Breast epithelium (tissue), 4 donors: ENCODE results near the gene GLIPR1L1. TPM values are rescaled to one million over a fixed set of nuclear protein-coding genes. Genes with fewer than 3 reads are reported as not detected.

Source experiments
- DNase-seq, 2 donors: peaks; one replicate each; pipeline ENCODE4 v3.0.0-alpha.2; 2019; ENCODE audit warnings: low spot score in 2 of 2
- H3K27ac ChIP-seq, 2 donors: fragments of 200-600 bp; sonication (generic) in 1 of 2; one replicate each; pipeline ENCODE4 v1.5.1; 2016 to 2019; ENCODE audit warnings: mild to moderate bottlenecking in 1 of 2
- H3K27me3 ChIP-seq, 2 donors: fragments of 200-600 bp; sonication (generic) in 1 of 2; one replicate each; pipeline versions ENCODE4 v1.5.1 to v1.6.0; 2017 to 2019; ENCODE audit warnings: control low read depth in 1 of 2, mild to moderate bottlenecking in 1 of 2
- H3K36me3 ChIP-seq: fragments of 200-600 bp; one replicate; pipeline ENCODE4 v1.5.1; 2019
- H3K4me1 ChIP-seq, 2 donors: fragments of 200-600 bp; sonication (generic); one replicate each; pipeline ENCODE4 v1.5.1; 2016 to 2019; ENCODE audit warnings: control low read depth in 1 of 2
- H3K4me3 ChIP-seq, 3 donors: fragments of 200-600 bp; sonication (generic); 1 replicate in 2 of 3; 2 replicates in 1 of 3; pipeline ENCODE4 v1.5.1; 2016 to 2019; ENCODE audit warnings: mild to moderate bottlenecking in 3 of 3, moderate library complexity in 2 of 3
- H3K9me3 ChIP-seq, 2 donors: fragments of 200-600 bp; sonication (generic) in 1 of 2; one replicate each; pipeline ENCODE4 v1.5.1; 2016 to 2019; ENCODE audit warnings: control low read depth in 1 of 2
- POLR2A ChIP-seq: fragments of 450-650 bp; IDR thresholded peaks from one replicate; pipeline ENCODE4 v1.6.1; 2016; ENCODE audit warnings: antibody characterized with exemption, mild to moderate bottlenecking, moderate library complexity
- POLR2AphosphoS5 ChIP-seq, 3 donors: sonication (generic); formaldehyde crosslinking; IDR thresholded peaks; one replicate each; pipeline ENCODE4 v1.6.1; 2017; ENCODE audit warnings: antibody characterized with exemption in 3 of 3
- intact Hi-C: fragments of 100-400 bp; cut with DNase I; formaldehyde crosslinking; loops from one replicate; pipeline ENCODE4 v1.15.1; 2023; ENCODE audit warnings: low total_unique reads
- total RNA-seq, 3 donors: library from RNA; depleted of rRNA; stranded (reverse); fragments of >200 nt; gene quantifications; one replicate each; pipeline ENCODE4 v1.1.0, GENCODE V29; 2016
- TF ChIP-seq, protein P1 (sequence below), 3 donors: fragments of 450-650 bp; IDR thresholded peaks; one replicate each; pipeline ENCODE4 v1.5.1; 2016 to 2017; ENCODE audit warnings: antibody characterized with exemption in 3 of 3, mild to moderate bottlenecking in 3 of 3, moderate library complexity in 3 of 3

Gene GLIPR1L1
- total RNA-seq, 3 donors from 2014 or later = not detected

DNA sequence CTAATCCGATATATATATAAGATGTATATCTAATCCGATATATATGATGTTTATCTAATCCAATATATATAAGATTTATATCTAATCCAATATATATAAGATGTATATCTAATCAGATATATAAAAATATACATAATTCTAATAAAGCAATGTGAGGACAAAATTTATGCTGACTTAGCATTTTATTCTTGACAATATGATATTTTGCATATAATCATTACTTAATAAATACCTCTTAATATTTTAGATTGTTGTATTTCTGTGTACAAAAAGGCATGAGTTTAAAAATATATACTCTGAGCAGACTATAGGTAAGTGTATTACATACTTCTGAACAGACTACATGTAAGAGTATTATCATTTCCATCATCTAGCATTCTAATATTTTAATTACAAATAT, 75.4 kb downstream of the GLIPR1L1 start:
- no peaks in the 10 kb centered on the region for H3K27me3 ChIP-seq
- H3K9me3 ChIP-seq = no peaks in the 10 kb centered on the region
- H3K36me3 ChIP-seq = no peaks in the 10 kb centered on the region
- no peak for TF ChIP-seq POLR2A
- TF ChIP-seq POLR2AphosphoS5 (IDR thresholded peaks at IDR 0.05) = no peak
- TF ChIP-seq, protein P1, sequence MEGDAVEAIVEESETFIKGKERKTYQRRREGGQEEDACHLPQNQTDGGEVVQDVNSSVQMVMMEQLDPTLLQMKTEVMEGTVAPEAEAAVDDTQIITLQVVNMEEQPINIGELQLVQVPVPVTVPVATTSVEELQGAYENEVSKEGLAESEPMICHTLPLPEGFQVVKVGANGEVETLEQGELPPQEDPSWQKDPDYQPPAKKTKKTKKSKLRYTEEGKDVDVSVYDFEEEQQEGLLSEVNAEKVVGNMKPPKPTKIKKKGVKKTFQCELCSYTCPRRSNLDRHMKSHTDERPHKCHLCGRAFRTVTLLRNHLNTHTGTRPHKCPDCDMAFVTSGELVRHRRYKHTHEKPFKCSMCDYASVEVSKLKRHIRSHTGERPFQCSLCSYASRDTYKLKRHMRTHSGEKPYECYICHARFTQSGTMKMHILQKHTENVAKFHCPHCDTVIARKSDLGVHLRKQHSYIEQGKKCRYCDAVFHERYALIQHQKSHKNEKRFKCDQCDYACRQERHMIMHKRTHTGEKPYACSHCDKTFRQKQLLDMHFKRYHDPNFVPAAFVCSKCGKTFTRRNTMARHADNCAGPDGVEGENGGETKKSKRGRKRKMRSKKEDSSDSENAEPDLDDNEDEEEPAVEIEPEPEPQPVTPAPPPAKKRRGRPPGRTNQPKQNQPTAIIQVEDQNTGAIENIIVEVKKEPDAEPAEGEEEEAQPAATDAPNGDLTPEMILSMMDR (IDR thresholded peaks at IDR 0.05) = no peak
- intact Hi-C loops = loop anchor here (10.0 kb wide), 1 partner anchor 1775 kb away; no protein-coding TSS in a partner anchor
- DNase-seq = no peak
- H3K27ac ChIP-seq = no peak overlapping the region
- H3K4me1 ChIP-seq = no peaks in the 10 kb centered on the region
- no peak overlapping the region for H3K4me3 ChIP-seq

- H3K36me3 ChIP-seq = no peaks in the 10 kb centered on the region
- TF ChIP-seq, protein P1 (IDR thresholded peaks at IDR 0.05) = no peak
- TF ChIP-seq POLR2A (no peak), POLR2AphosphoS5 (IDR thresholded peaks at IDR 0.05) (no peak)
- H3K4me1 ChIP-seq = no peaks in the 10 kb centered on the region
- no peak overlapping the region for H3K4me3 ChIP-seq
- no peak for DNase-seq
- intact Hi-C loops = loop anchor here (5.0 kb wide), 1 partner anchor 693 kb away; no protein-coding TSS in a partner anchor
- no peaks in the 10 kb centered on the region for H3K9me3 ChIP-seq
- no peak overlapping the region for H3K27ac ChIP-seq
- H3K27me3 ChIP-seq = no peaks in the 10 kb centered on the region
These were observed 80.2 kb downstream of the GLIPR1L1 start for GRCh38 chr12:75414671-75415070.

DNA sequence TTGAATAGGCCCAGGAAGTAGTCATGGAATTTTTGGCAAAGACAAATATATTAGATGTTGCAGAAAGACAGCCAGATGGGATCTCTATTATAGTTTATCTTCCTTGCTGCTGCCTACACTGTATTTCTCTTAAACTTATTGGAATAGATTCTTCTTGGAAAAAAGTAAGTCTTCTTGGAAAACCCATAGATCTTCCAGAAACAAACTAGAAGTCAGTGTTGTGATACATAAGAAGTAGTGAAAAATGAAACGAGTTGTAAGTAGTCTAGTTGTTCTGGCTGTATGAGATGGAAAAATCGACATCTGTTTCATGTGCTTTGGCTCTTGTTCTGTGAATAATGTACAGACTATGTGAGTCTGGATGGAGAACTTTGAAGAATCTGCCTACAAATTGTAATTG, 85.4 kb downstream of the GLIPR1L1 start:
- intact Hi-C loops = loop anchor here (5.0 kb wide), 1 partner anchor 687 kb away; no protein-coding TSS in a partner anchor
- TF ChIP-seq POLR2A (no peak), POLR2AphosphoS5 (IDR thresholded peaks at IDR 0.05) (no peak)
- TF ChIP-seq, protein P1 (IDR thresholded peaks at IDR 0.05) = no peak
- H3K4me1 ChIP-seq = no peaks in the 10 kb centered on the region
- DNase-seq = no peak
- no peaks in the 10 kb centered on the region for H3K27me3 ChIP-seq
- H3K9me3 ChIP-seq = no peaks in the 10 kb centered on the region
- H3K27ac ChIP-seq = no peak overlapping the region
- H3K4me3 ChIP-seq = no peak overlapping the region
- H3K36me3 ChIP-seq = no peaks in the 10 kb centered on the region

Other genes with a start within 250 kb of the GLIPR1L1 start
- 1 to 10 TPM in 1 of 3 donors, under 1 TPM in 1, not detected in 1; 0.29 to 1.3 TPM for gene KCNC2, start 124.8 kb upstream of the GLIPR1L1 start, total RNA-seq
- 10 to 100 TPM; 13.8 to 34.0 (median 14.4) TPM for gene CAPS2, start 4.3 kb upstream of the GLIPR1L1 start, total RNA-seq
- gene GLIPR1L2, start 56.4 kb downstream of the GLIPR1L1 start, total RNA-seq = 1 to 10 TPM in 2 of 3 donors, under 1 TPM in 1; 0.80 to 6.3 (median 2.3) TPM
- gene GLIPR1, start 146.1 kb downstream of the GLIPR1L1 start, total RNA-seq = 10 to 100 TPM; 12.1 to 23.0 (median 17.0) TPM
- 10 to 100 TPM; 34.1 to 56.9 (median 36.4) TPM for gene KRR1, start 176.9 kb downstream of the GLIPR1L1 start, total RNA-seq